ENCODE measurements around the gene HDAC4.

DNA sequence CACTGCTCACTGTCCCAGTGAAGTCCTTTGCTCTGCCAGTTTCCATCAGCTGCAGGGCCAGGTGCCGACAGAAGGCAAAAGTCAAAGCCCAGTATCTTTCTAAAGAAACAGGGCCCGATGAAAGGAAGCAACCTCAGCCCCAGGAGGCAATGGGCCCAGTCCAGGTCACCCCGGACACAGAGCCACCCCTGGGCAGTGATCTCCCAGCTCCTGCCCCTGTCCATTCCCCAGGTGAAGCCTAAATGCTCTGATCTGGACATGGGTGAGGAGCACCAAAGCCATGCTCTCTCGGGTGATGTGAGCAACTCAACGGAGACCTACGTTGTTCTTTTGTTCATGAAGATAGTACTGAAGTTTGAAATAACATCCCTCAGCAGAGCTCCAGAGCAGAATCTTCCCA is 61.6 kb downstream of the HDAC4 start:
- TF ChIP-seq, protein P1, sequence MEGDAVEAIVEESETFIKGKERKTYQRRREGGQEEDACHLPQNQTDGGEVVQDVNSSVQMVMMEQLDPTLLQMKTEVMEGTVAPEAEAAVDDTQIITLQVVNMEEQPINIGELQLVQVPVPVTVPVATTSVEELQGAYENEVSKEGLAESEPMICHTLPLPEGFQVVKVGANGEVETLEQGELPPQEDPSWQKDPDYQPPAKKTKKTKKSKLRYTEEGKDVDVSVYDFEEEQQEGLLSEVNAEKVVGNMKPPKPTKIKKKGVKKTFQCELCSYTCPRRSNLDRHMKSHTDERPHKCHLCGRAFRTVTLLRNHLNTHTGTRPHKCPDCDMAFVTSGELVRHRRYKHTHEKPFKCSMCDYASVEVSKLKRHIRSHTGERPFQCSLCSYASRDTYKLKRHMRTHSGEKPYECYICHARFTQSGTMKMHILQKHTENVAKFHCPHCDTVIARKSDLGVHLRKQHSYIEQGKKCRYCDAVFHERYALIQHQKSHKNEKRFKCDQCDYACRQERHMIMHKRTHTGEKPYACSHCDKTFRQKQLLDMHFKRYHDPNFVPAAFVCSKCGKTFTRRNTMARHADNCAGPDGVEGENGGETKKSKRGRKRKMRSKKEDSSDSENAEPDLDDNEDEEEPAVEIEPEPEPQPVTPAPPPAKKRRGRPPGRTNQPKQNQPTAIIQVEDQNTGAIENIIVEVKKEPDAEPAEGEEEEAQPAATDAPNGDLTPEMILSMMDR (IDR thresholded peaks at IDR 0.05) = no peak
- TF ChIP-seq POLR2AphosphoS5 (IDR thresholded peaks at IDR 0.05) (no peak), POLR2A (IDR thresholded peaks at IDR 0.05) (no peak)

All from stomach (tissue), 4 donors.